Measurements from ENCODE around the gene PPFIA2.

Gene PPFIA2

DNA sequence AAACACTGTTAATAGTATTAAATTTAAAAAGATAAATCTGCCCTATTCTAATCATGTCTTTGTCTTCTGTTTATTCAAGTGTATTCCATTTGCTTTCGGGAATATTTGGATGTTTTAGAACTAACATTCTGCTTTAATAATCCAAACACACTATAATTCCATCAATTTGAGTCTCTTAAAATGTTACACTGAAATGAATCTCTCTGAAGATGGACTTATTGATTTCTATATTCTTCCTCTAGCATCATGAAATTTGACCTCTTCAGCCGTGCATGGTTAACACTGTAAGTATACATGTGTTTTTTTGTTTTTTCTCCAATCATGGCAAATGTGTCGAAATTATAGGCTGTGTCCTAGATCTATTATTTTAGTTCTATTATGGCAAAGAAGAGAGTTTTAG lies 342.1 kb downstream of the PPFIA2 start:
- no peak for DNase-seq

DNA sequence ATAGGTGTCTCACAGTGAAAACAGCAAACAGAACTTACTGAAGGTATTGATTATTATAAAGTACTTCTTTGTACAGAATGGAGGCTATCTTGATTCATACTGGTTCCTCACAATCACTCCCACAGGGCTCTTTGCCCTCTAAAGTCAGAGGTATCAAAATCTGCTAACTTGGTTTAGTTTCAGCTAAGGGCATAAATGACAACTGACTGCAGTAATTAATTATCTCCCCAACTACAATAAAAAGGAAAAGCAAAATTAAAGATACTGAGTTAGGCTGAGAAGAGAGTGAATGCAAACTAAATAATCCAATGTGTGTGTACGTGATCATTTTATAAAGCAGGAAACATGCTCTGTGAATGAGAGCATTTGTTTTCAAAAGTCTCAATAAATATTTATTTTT lies 342.6 kb downstream of the PPFIA2 start:
- no peak for DNase-seq

DNA sequence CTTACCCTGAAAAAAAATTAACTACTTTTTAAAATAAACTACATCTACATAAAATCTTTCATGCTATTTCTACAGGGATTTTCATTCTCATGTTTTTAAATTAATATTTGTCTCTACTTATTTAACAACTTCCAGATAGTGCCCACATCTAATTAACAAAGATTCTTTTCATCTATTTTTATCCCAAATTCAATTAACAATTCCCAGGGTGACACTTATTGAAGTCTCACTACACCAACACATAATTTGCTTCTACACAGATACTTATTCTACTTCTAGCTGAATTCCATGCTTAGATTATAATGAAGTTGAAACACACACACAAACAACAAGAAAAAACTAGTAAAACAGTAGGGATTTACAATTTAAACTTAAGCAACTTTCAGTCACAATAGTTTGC lies 344.7 kb downstream of the PPFIA2 start:
- no peak for DNase-seq

DNA sequence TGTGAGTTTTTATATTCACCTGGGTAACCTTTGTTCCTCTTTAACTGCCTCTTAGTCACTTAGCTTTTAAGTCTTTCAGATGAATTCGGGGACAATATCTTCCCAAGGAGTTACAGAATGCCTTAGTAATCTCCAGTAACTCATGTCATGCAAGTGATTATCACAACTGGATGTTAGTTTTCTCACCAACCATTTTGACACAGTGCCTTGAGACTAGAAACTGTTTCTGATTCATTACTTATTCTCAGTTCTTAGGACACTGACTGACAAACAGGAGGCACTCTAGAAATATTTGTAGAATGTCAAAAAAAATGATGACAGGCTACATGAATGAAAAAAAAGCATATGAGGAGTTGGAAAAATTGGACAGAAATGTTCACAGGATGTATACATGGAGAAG lies 346.2 kb downstream of the PPFIA2 start:
- DNase-seq, result no peak

DNA sequence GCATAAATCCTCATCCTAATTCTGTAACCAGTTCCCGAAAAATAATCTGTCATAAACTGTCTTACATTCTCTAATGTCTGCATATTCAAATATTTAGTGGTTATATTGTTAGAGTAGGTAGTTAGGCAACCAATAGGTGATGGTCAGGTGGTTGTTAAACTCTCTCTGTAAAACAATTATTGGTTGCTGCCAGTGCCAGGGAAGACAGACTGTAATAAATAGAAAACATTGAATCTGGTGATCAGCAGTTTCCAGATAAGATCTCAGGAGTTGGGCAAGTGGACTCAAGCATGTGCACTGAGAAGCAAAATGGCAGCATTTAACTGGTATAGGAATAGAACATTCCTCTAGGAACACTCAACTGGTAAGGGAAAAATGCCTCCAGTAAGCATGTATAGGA lies 355.8 kb downstream of the PPFIA2 start:
- DNase-seq, result no peak

DNA sequence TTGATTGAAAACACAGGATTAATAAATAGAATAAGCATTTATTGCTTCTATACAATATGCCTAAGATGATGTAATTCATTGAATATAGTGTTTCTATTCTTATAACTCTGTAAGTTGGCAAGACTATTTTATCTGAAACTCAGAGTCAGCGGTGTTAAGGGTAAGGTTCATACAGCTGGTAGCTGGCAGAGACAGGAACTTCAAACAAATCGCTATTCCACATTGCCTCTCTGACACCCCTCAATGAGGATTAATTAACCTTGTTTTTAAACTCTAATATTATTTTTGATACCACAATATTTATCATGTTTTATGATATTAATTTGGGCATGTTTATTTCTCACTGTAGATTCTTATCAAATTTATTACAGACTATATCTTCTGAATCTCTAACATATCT lies 357.9 kb downstream of the PPFIA2 start:
- DNase-seq, result no peak

DNA sequence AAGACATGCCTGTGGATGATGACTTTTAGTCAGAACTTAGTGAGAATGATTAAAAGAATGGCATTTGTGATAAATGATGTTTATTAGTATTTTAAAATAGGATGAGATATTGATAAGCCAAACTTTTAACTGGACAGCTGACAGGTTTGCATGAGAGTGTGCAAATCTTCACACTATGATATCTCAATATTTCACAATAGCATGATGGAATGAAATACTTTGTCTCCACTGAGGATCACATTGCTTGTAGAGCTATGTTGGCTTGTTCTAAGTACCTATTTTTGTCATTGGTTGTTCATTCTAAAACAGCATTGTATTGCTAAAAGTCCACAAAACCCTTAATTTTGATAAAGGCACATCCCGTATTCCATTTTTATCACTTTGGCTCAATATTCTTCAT lies 359.1 kb downstream of the PPFIA2 start:
- DNase-seq, result no peak

DNA sequence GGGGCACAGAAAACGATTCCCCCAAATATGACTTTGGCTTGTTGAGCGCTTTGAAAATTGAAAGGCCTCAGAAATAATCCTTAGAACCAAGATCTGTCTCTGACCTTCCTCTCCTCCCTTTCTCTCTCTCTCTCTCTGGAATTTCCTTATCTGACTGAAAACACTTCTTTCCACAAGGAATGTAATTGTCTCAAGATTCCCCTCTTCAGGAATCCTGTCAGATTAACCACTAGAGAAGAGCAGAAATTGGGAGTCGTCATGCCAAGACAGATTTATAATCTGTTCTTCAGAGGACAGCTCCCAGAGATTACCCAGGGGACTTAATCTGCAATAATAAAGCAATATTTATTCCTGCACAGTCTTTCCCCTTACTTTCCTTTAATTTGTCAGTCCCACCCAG lies 363.7 kb downstream of the PPFIA2 start:
- no peak for DNase-seq

DNA sequence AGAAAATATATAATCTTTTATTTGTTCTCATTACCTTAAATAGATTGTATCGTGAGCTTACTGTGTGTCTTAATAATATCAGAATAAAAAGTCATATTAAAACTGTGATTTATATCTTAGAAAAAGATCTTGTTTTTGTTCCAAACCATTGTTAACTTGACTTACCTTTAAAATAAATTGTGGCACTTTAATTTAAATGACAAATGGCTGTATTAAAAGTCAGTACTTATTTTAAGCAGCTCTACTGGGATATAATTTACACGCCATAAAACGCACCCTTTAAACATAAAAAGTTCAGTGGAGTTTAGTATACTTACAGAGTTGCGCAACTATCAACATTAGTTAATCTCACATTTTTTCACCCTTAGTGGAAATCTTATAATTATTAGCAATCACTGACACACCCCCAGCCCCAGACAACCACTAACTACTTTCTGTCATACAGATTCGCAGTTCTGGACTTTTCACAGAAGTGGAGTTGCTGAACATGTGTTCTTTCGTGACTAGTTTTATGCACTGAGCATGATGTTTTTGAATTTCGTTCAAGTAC lies 369.5 kb downstream of the PPFIA2 start:
- no peak for DNase-seq

DNA sequence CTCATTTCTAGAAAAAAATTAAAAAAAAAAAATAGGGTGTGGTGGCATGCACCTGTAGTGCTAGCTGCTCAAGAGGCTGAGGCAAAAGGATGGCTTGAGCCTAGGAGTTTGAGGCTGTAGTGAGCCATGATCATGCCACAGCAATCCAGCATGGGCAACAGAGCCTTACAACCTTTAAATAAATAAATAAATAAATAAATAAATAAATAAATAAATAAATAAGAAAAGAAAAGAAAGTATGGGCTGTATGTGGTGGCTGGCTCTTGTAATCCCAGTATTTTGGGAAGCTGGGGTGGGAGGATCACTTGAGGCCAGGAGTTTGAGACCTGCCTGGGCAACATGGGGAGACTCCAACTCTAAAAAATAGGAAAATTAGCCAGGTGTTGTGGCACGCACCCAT lies 373.0 kb downstream of the PPFIA2 start:
- no peak for DNase-seq

DNA sequence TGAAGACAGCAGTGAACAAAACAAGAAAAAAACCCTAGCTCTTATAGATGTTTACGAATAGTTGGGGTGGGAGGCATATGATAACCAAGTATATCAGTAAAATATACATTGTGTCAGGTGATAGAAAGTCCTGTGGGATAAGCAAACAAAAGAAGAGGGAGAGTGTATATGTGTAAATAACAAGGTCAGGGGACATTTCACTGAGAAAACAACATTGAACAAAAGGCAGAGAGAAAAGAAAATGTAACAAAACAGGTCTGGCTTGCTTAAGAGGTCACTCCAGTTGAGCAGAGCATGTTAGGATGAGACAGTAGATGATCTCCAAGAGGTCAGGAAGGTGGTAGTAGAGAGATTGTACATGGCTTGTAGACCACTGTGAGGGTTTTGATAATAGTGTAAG lies 377.2 kb downstream of the PPFIA2 start:
- DNase-seq, result no peak

DNA sequence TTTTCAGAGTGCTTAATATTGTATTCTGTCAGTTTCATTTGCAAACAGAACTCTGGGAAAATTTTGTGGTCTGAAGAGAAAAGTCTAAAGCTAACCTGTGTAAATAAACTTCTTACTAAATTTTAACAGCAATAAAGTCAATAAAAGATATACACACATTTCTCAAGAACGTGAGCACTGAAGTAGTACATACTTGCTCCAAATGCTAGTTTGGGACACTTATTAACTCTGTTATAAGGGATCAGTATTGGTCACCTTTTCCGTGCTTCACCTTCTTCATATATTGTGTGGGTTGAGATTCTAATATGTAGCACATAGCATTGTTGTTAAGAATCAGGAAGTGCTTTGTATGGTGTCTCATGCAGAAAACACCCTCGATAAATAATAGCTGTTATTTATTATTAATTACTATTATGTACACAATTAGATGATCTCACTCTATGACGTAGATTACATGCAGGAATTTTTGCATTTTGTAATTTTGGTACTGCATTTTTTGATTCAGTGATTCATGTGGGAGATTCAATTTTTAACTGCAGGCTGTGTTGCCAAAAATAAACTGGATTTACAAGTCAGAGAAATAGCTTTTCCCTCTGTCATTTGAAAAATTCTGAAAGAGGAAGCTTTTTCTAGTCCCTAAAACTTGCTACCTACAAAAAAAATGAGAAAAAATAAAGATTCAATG lies 380.4 kb downstream of the PPFIA2 start:
- no peak for DNase-seq

DNA sequence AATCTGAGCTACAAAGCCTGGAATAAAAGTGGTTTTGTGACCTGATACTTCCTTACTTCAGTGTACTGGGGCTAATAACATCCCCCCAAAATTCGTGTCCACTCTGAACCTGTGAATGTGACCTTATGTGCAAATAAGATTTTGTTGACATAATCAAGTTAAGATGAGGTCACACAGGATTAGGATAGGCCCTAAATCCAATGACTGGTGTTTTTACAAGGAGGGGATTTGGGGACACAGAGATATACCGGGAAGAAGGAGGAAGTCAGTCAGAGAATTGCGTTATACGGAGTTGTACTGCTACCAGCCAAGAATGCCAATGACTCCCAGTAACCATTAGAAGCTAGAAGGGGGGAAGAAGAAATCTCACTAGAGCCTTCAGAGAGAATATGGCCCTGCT lies 381.4 kb downstream of the PPFIA2 start:
- DNase-seq, result no peak

DNA sequence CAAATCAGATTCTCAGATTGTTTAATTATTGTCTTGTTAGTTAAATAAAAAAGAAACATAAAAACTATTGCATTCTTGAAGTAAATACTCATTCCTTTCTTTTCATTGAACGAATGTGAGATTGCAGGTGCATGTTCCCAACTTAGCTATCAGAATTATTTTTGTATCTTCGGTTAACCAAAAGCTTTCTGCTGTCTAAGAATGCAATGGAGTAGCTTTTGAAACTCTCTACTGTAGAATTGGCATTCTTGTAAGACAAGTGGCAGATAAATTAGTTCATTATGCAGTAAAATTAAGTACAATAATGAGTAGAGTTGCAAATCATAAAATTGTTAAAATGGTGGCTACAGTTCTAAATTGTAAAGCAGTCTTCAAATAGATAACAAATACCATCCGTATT lies 383.2 kb downstream of the PPFIA2 start:
- DNase-seq, result no peak

DNA sequence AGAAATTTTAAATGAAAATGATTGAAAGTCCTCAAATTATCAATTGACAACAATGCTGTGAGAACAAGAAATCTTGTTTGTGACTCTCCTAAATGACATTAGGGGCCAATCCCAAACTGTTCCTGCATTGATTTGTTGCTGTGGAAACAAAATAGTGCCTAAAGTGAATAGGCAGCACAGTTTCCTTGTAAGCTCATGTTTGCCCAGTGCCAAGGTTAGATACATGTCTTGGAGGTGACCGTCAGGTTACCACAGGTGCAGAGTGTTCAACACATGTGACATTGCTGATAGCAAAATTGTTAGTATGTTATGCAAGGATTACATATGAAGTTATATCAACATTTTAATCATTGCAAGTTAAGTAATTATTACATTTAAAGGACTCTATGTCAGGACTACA lies 388.7 kb downstream of the PPFIA2 start:
- no peak for DNase-seq

DNA sequence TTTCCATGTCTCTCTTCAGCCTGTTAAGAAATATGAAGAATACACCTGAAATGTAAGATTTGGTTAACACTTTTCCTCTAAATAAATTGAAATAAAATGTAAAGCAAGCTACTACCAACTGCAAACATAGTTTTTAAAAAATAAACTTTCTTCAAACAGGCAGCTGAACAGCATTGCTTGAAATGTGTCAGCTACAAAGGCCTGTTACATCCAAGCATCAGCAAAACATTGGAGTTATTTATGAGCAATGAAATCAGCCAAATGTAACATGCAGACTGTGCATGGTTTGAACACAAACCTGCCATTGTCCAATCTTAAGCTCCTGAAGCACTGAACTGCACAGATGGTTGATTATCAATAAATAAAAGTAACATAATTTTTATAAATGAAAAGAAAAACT lies 390.0 kb downstream of the PPFIA2 start:
- DNase-seq, result no peak

DNA sequence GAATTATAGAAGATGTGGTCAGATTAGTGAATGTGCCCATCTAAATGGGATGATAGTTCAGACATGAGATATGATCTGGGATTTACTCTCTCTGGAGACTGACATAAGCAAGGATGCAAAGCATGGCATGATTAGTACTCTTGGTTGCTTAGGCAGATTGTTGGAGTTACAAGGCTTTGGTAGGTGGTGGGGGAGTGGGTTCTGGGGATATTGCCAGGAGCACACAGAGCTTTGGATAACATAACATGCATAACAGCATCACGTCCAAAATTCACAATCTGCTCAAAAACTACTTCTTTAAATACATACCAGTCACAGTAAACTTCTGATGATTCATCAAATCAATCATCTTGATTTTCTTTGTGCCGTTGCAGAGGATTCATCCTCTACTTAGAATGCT lies 393.9 kb downstream of the PPFIA2 start:
- no peak for DNase-seq

DNA sequence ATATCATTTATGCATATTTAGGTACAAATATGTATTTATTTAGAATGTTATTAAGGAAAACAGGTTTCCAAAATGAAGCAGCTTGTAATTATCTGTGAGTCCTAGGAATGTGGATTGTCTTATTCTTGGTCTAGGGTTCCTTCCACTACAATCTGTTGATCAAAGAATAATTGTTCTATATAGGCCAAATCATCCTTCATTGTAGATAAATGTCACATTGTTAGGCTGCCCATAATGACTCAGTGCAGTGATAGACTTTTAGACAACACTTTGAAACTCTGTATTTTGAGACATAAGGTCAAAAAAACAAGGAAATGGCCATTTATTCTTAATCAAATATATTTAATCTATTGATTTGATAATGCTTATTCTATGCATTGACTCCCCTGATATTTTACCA lies 398.2 kb downstream of the PPFIA2 start:
- no peak for DNase-seq

DNA sequence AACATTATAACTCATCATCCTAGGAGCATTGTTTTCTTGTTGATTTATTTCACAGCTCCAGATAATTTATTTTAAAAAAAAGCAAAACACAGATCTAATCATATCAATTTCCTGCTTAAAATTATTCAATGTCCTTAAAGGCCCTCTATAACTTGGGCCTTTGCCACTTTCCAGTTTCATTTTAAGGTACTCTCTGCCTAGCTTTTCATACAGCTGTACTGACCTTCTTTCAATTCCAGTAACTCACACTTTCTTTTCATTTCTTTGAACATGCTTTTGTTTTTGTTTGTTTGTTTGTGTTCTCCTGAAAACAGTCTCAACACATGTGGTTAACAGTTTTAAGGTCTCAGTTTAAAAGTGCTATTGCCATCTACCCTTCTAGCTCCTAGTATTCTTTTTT lies 399.4 kb downstream of the PPFIA2 start:
- DNase-seq, result no peak

DNA sequence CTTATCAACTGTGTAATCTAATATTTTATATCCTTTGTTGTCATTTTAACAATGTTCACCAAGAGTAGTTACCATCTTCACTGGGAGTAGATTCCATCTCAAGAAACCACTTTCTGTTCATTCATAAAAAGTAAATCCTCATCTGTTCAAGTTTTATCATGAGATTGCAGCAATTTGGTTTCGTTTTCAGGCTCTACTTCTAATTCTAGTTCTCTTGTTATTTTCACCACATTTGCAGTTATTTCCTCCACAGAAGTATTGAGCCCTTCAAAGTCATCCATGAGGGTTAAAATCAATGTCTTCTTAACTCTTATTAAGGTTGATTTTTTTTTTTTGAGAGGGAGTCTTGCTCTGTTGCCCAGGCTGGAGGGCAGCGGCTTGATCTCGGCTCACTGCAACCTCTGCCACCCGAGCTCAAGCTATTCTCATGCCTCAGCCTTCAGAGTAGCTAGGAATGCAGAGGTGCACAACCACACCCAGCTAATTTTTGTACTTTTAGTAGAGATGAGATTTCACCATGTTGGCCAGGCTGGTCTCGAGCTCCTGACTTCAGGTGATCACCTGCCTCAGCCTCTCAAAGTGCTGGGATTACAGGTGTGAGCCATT lies 404.7 kb downstream of the PPFIA2 start:
- DNase-seq, result no peak

DNA sequence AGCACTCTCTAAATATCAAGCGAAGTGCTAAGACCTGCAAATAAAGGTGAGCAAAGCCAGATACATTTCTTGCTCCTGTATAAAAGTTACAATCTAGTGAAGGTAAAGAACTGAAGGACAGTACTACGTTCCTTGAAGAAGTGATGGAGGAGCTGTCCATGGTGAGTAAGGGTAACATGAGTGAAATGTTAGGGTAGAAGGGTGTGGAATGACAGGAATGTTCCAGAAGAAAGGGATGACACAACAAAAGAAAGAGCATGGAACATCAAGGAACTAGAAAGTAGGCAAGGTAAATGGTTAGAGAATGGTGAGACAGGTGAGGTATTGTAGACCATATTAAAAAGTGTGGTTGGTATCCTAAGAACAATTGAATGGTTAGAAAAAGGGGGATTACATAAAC lies 408.8 kb downstream of the PPFIA2 start:
- no peak for DNase-seq

DNA sequence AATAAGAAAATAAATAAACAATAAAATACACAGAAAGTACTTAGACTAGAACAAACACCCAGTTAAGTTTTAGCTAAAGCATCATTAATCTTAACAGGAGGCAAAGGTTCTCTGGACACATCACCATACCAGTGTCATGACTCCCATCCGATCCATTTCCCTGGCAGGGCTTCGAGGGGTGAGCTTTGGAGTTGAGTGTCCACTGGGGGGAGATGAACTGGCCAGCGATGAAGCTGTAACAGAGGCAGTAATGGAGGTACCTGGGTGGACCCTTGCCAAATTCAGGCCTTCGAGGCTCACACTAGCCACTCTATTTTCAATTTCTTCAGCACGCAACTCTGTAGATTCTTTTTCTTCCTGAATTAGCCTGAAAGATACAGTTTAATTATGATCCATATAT lies 411.7 kb downstream of the PPFIA2 start:
- no peak for DNase-seq

DNA sequence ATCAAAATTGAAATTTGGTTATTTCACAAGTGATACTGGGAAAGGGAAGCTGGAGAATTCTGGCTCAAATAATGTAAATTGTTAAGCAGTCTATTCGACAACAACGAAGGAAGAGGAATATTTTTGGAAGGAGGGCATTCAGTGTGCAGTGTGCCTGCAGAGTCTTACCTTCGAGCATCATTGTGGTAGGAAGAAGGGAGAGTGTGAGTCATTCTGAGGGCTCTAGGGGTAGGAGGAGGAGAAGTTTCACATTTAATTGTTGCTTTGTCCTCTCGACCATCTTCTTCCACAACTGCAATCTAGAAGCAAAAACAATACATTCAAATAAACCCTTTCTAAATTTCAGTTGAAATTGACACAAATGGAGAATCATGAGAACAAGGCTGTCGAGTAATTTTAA lies 418.2 kb downstream of the PPFIA2 start:
- no peak for DNase-seq

DNA sequence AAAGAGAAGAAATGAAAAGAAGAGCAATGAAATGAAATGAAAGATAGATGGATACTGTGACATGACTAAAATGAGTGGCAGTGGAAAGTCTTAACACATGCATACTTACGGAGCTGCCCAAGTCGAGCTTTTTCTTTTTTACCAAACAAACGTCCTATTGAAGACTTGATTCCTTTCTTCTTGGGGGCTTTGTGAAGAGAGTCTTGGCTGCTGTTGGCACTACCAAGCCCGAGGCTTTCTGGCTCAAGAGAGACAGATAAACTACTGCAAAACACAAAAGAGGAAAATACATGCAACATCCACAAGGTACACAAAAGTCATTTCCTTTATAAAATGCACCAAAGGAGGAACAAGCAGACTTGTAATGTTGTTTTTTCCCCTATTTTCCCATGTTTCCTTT lies 420.1 kb downstream of the PPFIA2 start:
- DNase-seq, result no peak

DNA sequence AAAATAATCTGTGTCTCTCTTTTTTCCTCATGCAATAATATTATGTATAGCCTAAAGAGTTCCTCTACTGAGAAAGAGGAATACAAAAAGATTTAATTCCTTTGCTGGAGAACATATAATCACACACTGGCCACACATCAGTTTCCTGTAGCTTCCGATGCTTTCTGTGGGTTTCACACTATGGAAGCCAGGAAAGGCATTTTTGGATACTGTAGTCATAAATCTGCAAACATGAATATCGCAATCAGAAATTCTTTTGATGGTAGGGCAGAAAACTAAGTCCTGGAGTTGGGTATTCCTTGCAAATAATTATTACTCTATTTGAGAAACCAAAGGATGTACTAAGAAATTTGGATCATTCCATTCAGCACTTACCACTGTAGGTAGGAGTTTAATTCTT lies 421.3 kb downstream of the PPFIA2 start:
- DNase-seq, result no peak

Data from stimulated activated CD4-positive, alpha-beta T cell treated with anti-CD3 and anti-CD28 coated beads, Interleukin-2, amount 100 ng/mL, for 24 hours (primary cell).